ENCODE results near the gene ANKS1A.
"Not testable (repeated sequence)": the region's sequence is repeated elsewhere in the genome, so short reads cannot be mapped to it uniquely, and the experiment has no call there.

Gene ANKS1A

GRCh38 chr6:34884996-34885395 lies 4.1 kb upstream of the ANKS1A start:
- Histone ChIP-seq H3K4me3 (ENCODE audit: low read length) (no peak overlapping the region), H3K9me2 (replicated peaks; ENCODE audit: control insufficient read depth, low read length) (no peaks in the 10 kb centered on the region), H3K27ac (ENCODE audit: low read depth, low read length) (no peak overlapping the region), H3K36me3 (ENCODE audit: control insufficient read depth, low read length) (peaks cover 44% of the 10 kb centered on the region), H3K4me2 (ENCODE audit: low read length) (no peak overlapping the region), H3K79me2 (ENCODE audit: control insufficient read depth, low read length) (peaks cover 56% of the 10 kb centered on the region), H3K27me3 (ENCODE audit: control insufficient read depth, low read length) (no peaks in the 10 kb centered on the region), H3K4me1 (ENCODE audit: control insufficient read depth, low read length) (peaks cover 10% of the 10 kb centered on the region), H3F3A (ENCODE audit: control insufficient read depth, insufficient read depth) (0 out of 2 replicates have a peak, but pooled peaks cover 8% of the 10 kb centered on the region), H3K9me3 (ENCODE audit: control insufficient read depth, insufficient read depth, low read length) (no peaks in the 10 kb centered on the region), H4K20me1 (ENCODE audit: control insufficient read depth, insufficient read depth, low read depth, low read length) (no peaks in the 10 kb centered on the region)
- TF ChIP-seq CTCF (IDR thresholded peaks at IDR 0.05; ENCODE audit: low read depth, low read length, poor library complexity, severe bottlenecking) = no peak
- no peak for TF ChIP-seq EZH2phosphoT487 (IDR thresholded peaks at IDR 0.05; ENCODE audit: borderline replicate concordance, low read length)

- H3K4me3 ChIP-seq (ENCODE audit: low read length); H3K9me2 ChIP-seq (replicated peaks; ENCODE audit: control insufficient read depth, low read length); H3K27me3 ChIP-seq (ENCODE audit: control insufficient read depth, low read length); H4K20me1 ChIP-seq (ENCODE audit: control insufficient read depth, insufficient read depth, low read depth, low read length); H3K27ac ChIP-seq (ENCODE audit: low read depth, low read length); H3F3A ChIP-seq (ENCODE audit: control insufficient read depth, insufficient read depth); H3K4me2 ChIP-seq (ENCODE audit: low read length); H3K9me3 ChIP-seq (ENCODE audit: control insufficient read depth, insufficient read depth, low read length): not testable (repeated sequence)
- Histone ChIP-seq H3K79me2 (ENCODE audit: control insufficient read depth, low read length) (peaks cover 62% of the 10 kb centered on the region), H3K36me3 (ENCODE audit: control insufficient read depth, low read length) (peaks cover 36% of the 10 kb centered on the region), H3K4me1 (ENCODE audit: control insufficient read depth, low read length) (peaks cover 19% of the 10 kb centered on the region)
These were observed 3.2 kb upstream of the ANKS1A start for GRCh38 chr6:34885837-34886236.

GRCh38 chr6:34887753-34888513 lies 1.1 kb upstream of the ANKS1A start, which contains the start of gene TAF11:
Gene TAF11 (minus strand): TSS chr6:34888042. CDS start chr6:34887957, 85 bp downstream.
- H3K27me3 ChIP-seq (ENCODE audit: control insufficient read depth, low read length) = no peaks in the 10 kb centered on the region
- peaks cover 21% of the 10 kb centered on the region for H3K4me1 ChIP-seq (ENCODE audit: control insufficient read depth, low read length)
- H3K79me2 ChIP-seq (ENCODE audit: control insufficient read depth, low read length) = peaks cover 66% of the 10 kb centered on the region
- H3K4me3 ChIP-seq (ENCODE audit: low read length) = peak within 1 kb of the TSS; percentile 100
- H3K9me2 ChIP-seq (replicated peaks; ENCODE audit: control insufficient read depth, low read length) = no peaks in the 10 kb centered on the region
- H3K27ac ChIP-seq (ENCODE audit: low read depth, low read length) = peak within 1 kb of the TSS; percentile 62
- H3K4me2 ChIP-seq (ENCODE audit: low read length) = peak within 1 kb of the TSS; percentile 63
- no peaks in the 10 kb centered on the region for H4K20me1 ChIP-seq (ENCODE audit: control insufficient read depth, insufficient read depth, low read depth, low read length)
- TF ChIP-seq CTCF (IDR thresholded peaks at IDR 0.05; ENCODE audit: low read depth, low read length, poor library complexity, severe bottlenecking) = no peak
- TF ChIP-seq EZH2phosphoT487 (IDR thresholded peaks at IDR 0.05; ENCODE audit: borderline replicate concordance, low read length) = no peak
- H3K36me3 ChIP-seq (ENCODE audit: control insufficient read depth, low read length) = peaks cover 28% of the 10 kb centered on the region
- H3F3A ChIP-seq (ENCODE audit: control insufficient read depth, insufficient read depth) = 0 out of 2 replicates have a peak, but pooled peaks cover 8% of the 10 kb centered on the region
- H3K9me3 ChIP-seq (ENCODE audit: control insufficient read depth, insufficient read depth, low read length) = no peaks in the 10 kb centered on the region

- H3K36me3 ChIP-seq (ENCODE audit: control insufficient read depth, low read length) = peaks cover 23% of the 10 kb centered on the region
- no peaks in the 10 kb centered on the region for H3K9me2 ChIP-seq (replicated peaks; ENCODE audit: control insufficient read depth, low read length)
- TF ChIP-seq CTCF (IDR thresholded peaks at IDR 0.05; ENCODE audit: low read depth, low read length, poor library complexity, severe bottlenecking) (no peak), EZH2phosphoT487 (IDR thresholded peaks at IDR 0.05; ENCODE audit: borderline replicate concordance, low read length) (no peak)
- peak overlapping the region; percentile 62 for H3K27ac ChIP-seq (ENCODE audit: low read depth, low read length)
- H3K4me1 ChIP-seq (ENCODE audit: control insufficient read depth, low read length) = peaks cover 21% of the 10 kb centered on the region
- H3K79me2 ChIP-seq (ENCODE audit: control insufficient read depth, low read length) = peaks cover 62% of the 10 kb centered on the region
- peak overlapping the region; percentile 63 for H3K4me2 ChIP-seq (ENCODE audit: low read length)
- H3K9me3 ChIP-seq (ENCODE audit: control insufficient read depth, insufficient read depth, low read length) = no peaks in the 10 kb centered on the region
- 0 out of 2 replicates have a peak, but pooled peaks cover 8% of the 10 kb centered on the region for H3F3A ChIP-seq (ENCODE audit: control insufficient read depth, insufficient read depth)
- no peaks in the 10 kb centered on the region for H4K20me1 ChIP-seq (ENCODE audit: control insufficient read depth, insufficient read depth, low read depth, low read length)
- peak overlapping the region; percentile 100 for H3K4me3 ChIP-seq (ENCODE audit: low read length)
- H3K27me3 ChIP-seq (ENCODE audit: control insufficient read depth, low read length) = no peaks in the 10 kb centered on the region
These were observed 570 bp upstream of the ANKS1A start for GRCh38 chr6:34888514-34888856.
